H9 (cell line): ENCODE results near the gene ZNF428. TPM values are rescaled to one million over a fixed set of nuclear protein-coding genes. Genes with fewer than 3 reads are reported as not detected.

ENCODE experiments used
- DNase-seq: peaks from one replicate; pipeline ENCODE4 v3.0.0-alpha.2; 2017
- H2AFZ ChIP-seq: one replicate; pipeline ENCODE4 v1.6.1; 2013; ENCODE audit warnings: mild to moderate bottlenecking, low read length, control low read depth, moderate library complexity
- H2AK5ac ChIP-seq: 2 replicates; pipeline ENCODE4 v1.6.1; 2013; ENCODE audit warnings: low read length, control low read depth, mixed read lengths; ENCODE audit not compliant: insufficient read length
- H2BK120ac ChIP-seq: one replicate; pipeline ENCODE4 v1.6.1; 2013; ENCODE audit warnings: low read depth, mild to moderate bottlenecking, low read length, control low read depth, inconsistent platforms; ENCODE audit not compliant: poor library complexity, severe bottlenecking
- H2BK12ac ChIP-seq: 2 replicates; pipeline ENCODE4 v1.6.1; 2013; ENCODE audit warnings: low read length, control low read depth, mixed read lengths, low read depth; ENCODE audit not compliant: insufficient read length
- H2BK15ac ChIP-seq: 2 replicates; pipeline ENCODE4 v1.6.1; 2013; ENCODE audit warnings: low read depth, low read length, control low read depth
- H2BK20ac ChIP-seq: one replicate; pipeline ENCODE4 v1.6.1; 2013; ENCODE audit warnings: low read depth, mild to moderate bottlenecking, low read length, control low read depth, inconsistent platforms; ENCODE audit not compliant: poor library complexity, severe bottlenecking
- H2BK5ac ChIP-seq: 2 replicates; pipeline ENCODE4 v1.6.1; 2013; ENCODE audit warnings: low read length, control low read depth, mixed read lengths; ENCODE audit not compliant: insufficient read length
- H3K14ac ChIP-seq: 2 replicates; pipeline ENCODE4 v1.6.1; 2013; ENCODE audit warnings: low read length, control low read depth; ENCODE audit not compliant: insufficient read depth
- H3K18ac ChIP-seq: 2 replicates; pipeline ENCODE4 v1.6.1; 2013; ENCODE audit warnings: low read depth, mild to moderate bottlenecking, mixed read lengths, low read length, control low read depth; ENCODE audit not compliant: insufficient read length
- H3K23ac ChIP-seq: 2 replicates; pipeline ENCODE4 v1.6.1; 2013; ENCODE audit warnings: low read length, control low read depth, mixed read lengths, low read depth; ENCODE audit not compliant: insufficient read length
- H3K23me2 ChIP-seq: 2 replicates; pipeline ENCODE4 v1.6.1; 2013; ENCODE audit warnings: low read depth, mild to moderate bottlenecking, mixed read lengths, low read length, control low read depth; ENCODE audit not compliant: insufficient read length, poor library complexity, severe bottlenecking
- H3K27ac ChIP-seq: 2 replicates; pipeline ENCODE4 v1.5.1; 2013; ENCODE audit warnings: low read length, control low read depth, mixed read lengths, low read depth; ENCODE audit not compliant: insufficient read length
- H3K27me3 ChIP-seq: 2 replicates; pipeline ENCODE4 v1.6.1; 2013; ENCODE audit warnings: low read length, control low read depth, inconsistent platforms; ENCODE audit not compliant: insufficient read depth
- H3K4ac ChIP-seq: 2 replicates; pipeline ENCODE4 v1.6.1; 2013; ENCODE audit warnings: low read depth, mild to moderate bottlenecking, control low read depth, inconsistent platforms, low read length, moderate library complexity
- H3K4me1 ChIP-seq: 2 replicates; pipeline ENCODE4 v1.6.1; 2013; ENCODE audit warnings: low read length, control low read depth, inconsistent platforms; ENCODE audit not compliant: insufficient read depth
- H3K4me2 ChIP-seq: 2 replicates; pipeline ENCODE4 v1.6.1; 2013; ENCODE audit warnings: low read length, control low read depth, mixed read lengths; ENCODE audit not compliant: insufficient read length, insufficient read depth
- H3K56ac ChIP-seq: 2 replicates; pipeline ENCODE4 v1.6.1; 2013; ENCODE audit warnings: low read depth, mild to moderate bottlenecking, mixed read lengths, low read length, control low read depth; ENCODE audit not compliant: insufficient read length
- H3K79me1 ChIP-seq: 2 replicates; pipeline ENCODE4 v1.6.1; 2013; ENCODE audit warnings: low read depth, mild to moderate bottlenecking, moderate library complexity, low read length, control low read depth, inconsistent platforms; ENCODE audit not compliant: insufficient read depth, poor library complexity, severe bottlenecking
- H3K79me2 ChIP-seq: 2 replicates; pipeline ENCODE4 v1.6.1; 2013; ENCODE audit warnings: low read length, control low read depth, inconsistent platforms; ENCODE audit not compliant: insufficient read depth
- H3K9ac ChIP-seq: 2 replicates; pipeline ENCODE4 v1.6.1; 2013; ENCODE audit warnings: low read length, control low read depth, mixed read lengths; ENCODE audit not compliant: insufficient read length; ENCODE audit errors: extremely low read depth
- H3K9me3 ChIP-seq: one replicate; pipeline ENCODE4 v1.6.1; 2013; ENCODE audit warnings: low read depth, low read length, inconsistent platforms; ENCODE audit not compliant: control insufficient read depth
- H3T11ph ChIP-seq: one replicate; pipeline ENCODE4 v1.6.1; 2013; ENCODE audit warnings: mild to moderate bottlenecking, low read length, control low read depth, inconsistent platforms
- H4K20me1 ChIP-seq: one replicate; pipeline ENCODE4 v1.6.1; 2013; ENCODE audit not compliant: control insufficient read depth, insufficient read length, insufficient read depth
- H4K5ac ChIP-seq: 2 replicates; pipeline ENCODE4 v1.6.1; 2013; ENCODE audit warnings: low read depth, mild to moderate bottlenecking, mixed read lengths, low read length, control low read depth; ENCODE audit not compliant: insufficient read length
- H4K8ac ChIP-seq: replicated peaks from 2 replicates; pipeline ENCODE4 v1.6.1; 2013; ENCODE audit warnings: low read length, control low read depth, mixed read lengths, low read depth; ENCODE audit not compliant: insufficient read length
- H4K91ac ChIP-seq: 2 replicates; pipeline ENCODE4 v1.6.1; 2013; ENCODE audit warnings: low read depth, mild to moderate bottlenecking, moderate library complexity, mixed read lengths, low read length, control low read depth; ENCODE audit not compliant: insufficient read length
- H3K27ac Mint-ChIP-seq, 3 experiments: 2 replicates in 2 of 3; 3 replicates in 1 of 3; pipeline ENCODE4 v1.8.0; 2020 to 2021; ENCODE audit warnings: mixed read lengths in 3 of 3, mild to moderate bottlenecking in 1 of 3, moderate library complexity in 1 of 3
- H3K27me3 Mint-ChIP-seq: 2 replicates; pipeline ENCODE4 v1.8.0; 2021; ENCODE audit warnings: low read depth, mild to moderate bottlenecking, moderate library complexity, mixed read lengths
- H3K36me3 Mint-ChIP-seq, 3 experiments: 2 replicates in 2 of 3; 3 replicates in 1 of 3; pipeline ENCODE4 v1.8.0; 2020 to 2021; ENCODE audit warnings: low read depth in 3 of 3, mixed read lengths in 3 of 3; ENCODE audit not compliant: insufficient read depth in 1 of 3
- H3K4me1 Mint-ChIP-seq, 2 experiments: 2 replicates each; pipeline ENCODE4 v1.8.0; 2020; ENCODE audit warnings: mixed read lengths in 2 of 2
- H3K4me3 Mint-ChIP-seq, 2 experiments: 2 replicates in 1 of 2; 3 replicates in 1 of 2; pipeline ENCODE4 v1.8.0; 2020 to 2021; ENCODE audit warnings: mild to moderate bottlenecking in 2 of 2, mixed read lengths in 2 of 2, moderate library complexity in 1 of 2
- H3K9me3 Mint-ChIP-seq, 2 experiments: 2 replicates in 1 of 2; 3 replicates in 1 of 2; pipeline ENCODE4 v1.8.0; 2020; ENCODE audit warnings: mild to moderate bottlenecking in 2 of 2, mixed read lengths in 2 of 2, moderate library complexity in 1 of 2
- WGBS: extraction: QIAGEN DNeasy Blood & Tissue Kit; methylation state at CpG from one replicate; pipeline ENCODE4 v1.1.7; 2013; ENCODE audit warnings: missing lambda C conversion rate, low lambda C conversion rate, mixed read lengths; ENCODE audit not compliant: insufficient read length; ENCODE audit errors: extremely low coverage; 5-methylcytosine and 5-hydroxymethylcytosine counted together
- total RNA-seq: library from RNA; stranded (reverse); gene quantifications from 2 replicates; pipeline ENCODE4 v1.2.1, GENCODE V29; 2021
- TF ChIP-seq, protein P1 (sequence below): fragments of 200-600 bp; sonication (generic); conservative IDR thresholded peaks from 3 replicates; pipeline ENCODE4 v1.8.0; 2021; ENCODE audit warnings: antibody characterized with exemption, mild to moderate bottlenecking

Gene ZNF428
- total RNA-seq, 1 experiment from 2014 or later, result 30.3 TPM

- no peak overlapping the region for H2BK12ac ChIP-seq
- TF ChIP-seq, protein P1, sequence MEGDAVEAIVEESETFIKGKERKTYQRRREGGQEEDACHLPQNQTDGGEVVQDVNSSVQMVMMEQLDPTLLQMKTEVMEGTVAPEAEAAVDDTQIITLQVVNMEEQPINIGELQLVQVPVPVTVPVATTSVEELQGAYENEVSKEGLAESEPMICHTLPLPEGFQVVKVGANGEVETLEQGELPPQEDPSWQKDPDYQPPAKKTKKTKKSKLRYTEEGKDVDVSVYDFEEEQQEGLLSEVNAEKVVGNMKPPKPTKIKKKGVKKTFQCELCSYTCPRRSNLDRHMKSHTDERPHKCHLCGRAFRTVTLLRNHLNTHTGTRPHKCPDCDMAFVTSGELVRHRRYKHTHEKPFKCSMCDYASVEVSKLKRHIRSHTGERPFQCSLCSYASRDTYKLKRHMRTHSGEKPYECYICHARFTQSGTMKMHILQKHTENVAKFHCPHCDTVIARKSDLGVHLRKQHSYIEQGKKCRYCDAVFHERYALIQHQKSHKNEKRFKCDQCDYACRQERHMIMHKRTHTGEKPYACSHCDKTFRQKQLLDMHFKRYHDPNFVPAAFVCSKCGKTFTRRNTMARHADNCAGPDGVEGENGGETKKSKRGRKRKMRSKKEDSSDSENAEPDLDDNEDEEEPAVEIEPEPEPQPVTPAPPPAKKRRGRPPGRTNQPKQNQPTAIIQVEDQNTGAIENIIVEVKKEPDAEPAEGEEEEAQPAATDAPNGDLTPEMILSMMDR, result no peak
- H3K9ac ChIP-seq, result no peak overlapping the region
- no peak overlapping the region for H3K4ac ChIP-seq
- H3K18ac ChIP-seq, result no peak overlapping the region
- peaks cover 24% of the 10 kb centered on the region; the same call in 1 of the 2 replicates for H3K27me3 ChIP-seq
- no peaks in the 10 kb centered on the region for H3K79me1 ChIP-seq
- peaks cover 12 to 29% of the 10 kb centered on the region in 2 experiments for H3K4me1 Mint-ChIP-seq
- no peak overlapping the region for H2AFZ ChIP-seq
- H4K20me1 ChIP-seq, result no peaks in the 10 kb centered on the region
- H2BK5ac ChIP-seq, result no peak overlapping the region
- H3K79me2 ChIP-seq, result no peaks in the 10 kb centered on the region
- H3K9me3 Mint-ChIP-seq, result peaks cover 6 to 7% of the 10 kb centered on the region in 2 experiments; a peak in 3 of 5 replicates
- H3K9me3 ChIP-seq, result no peaks in the 10 kb centered on the region
- H4K8ac ChIP-seq, result no peak overlapping the region
- no peak for DNase-seq
- H4K91ac ChIP-seq, result no peak overlapping the region
- H3K36me3 Mint-ChIP-seq, result peaks cover 2 to 9% (median 5%) of the 10 kb centered on the region in 3 experiments; a peak in 5 of 7 replicates
- H3K14ac ChIP-seq, result no peak overlapping the region
- no peak overlapping the region for H2BK20ac ChIP-seq
- no peak overlapping the region for H2AK5ac ChIP-seq
- H2BK15ac ChIP-seq, result no peak overlapping the region
- H3T11ph ChIP-seq, result no peak overlapping the region
- H3K27ac Mint-ChIP-seq, result no peak overlapping the region
- H3K56ac ChIP-seq, result no peak overlapping the region
- H3K23ac ChIP-seq, result no peak overlapping the region
- H3K23me2 ChIP-seq, result peaks cover 13% of the 10 kb centered on the region
- no peak overlapping the region for H4K5ac ChIP-seq
- H3K4me2 ChIP-seq, result no peak overlapping the region
- peak overlapping the region; percentile 54 to 77 for H3K4me3 Mint-ChIP-seq
- no peak overlapping the region for H3K27ac ChIP-seq
- no CpG with 5 or more reads among the region's 2 CpGs for WGBS
- peaks cover 70% of the 10 kb centered on the region for H3K27me3 Mint-ChIP-seq
- H2BK120ac ChIP-seq, result no peak overlapping the region
- peaks cover 2% of the 10 kb centered on the region; the same call in 1 of the 2 replicates for H3K4me1 ChIP-seq
Measured at GRCh38 chr19:43641333-43641732, 21.9 kb upstream of the ZNF428 start.
